HG03108 (cell line): ENCODE data around the gene MTMR1.

Experiments used
- ATAC-seq: cut with Tn5 transposase; IDR thresholded peaks from one replicate; pipeline ENCODE4 v1.9.1; 2021; ENCODE audit warnings: moderate library complexity; ENCODE audit not compliant: unreplicated experiment

MTMR1 gene

GRCh38 chrX:150696331-150696730 is 3.1 kb downstream of the MTMR1 start:
- ATAC-seq = no peak

DNA sequence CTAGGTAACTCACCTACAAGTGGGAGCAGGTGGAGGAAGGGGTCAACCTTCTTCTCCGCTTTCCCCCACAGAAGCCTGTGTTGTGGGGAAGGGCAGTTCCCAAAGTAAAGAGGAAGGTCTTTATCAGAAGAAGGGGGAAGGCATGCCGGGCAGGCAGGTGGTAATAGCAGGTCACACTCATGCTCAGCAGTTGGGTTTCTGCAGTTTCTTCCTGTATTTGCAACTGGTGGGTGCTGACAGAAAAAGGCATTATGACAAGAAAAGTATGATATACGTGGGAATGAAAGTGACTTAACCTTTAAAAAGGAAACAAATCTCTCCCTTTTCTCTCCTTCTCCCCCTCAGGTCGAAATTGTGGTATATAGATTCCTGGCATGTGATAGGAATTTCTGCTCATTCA is 3.7 kb downstream of the MTMR1 start:
- no peak for ATAC-seq

DNA sequence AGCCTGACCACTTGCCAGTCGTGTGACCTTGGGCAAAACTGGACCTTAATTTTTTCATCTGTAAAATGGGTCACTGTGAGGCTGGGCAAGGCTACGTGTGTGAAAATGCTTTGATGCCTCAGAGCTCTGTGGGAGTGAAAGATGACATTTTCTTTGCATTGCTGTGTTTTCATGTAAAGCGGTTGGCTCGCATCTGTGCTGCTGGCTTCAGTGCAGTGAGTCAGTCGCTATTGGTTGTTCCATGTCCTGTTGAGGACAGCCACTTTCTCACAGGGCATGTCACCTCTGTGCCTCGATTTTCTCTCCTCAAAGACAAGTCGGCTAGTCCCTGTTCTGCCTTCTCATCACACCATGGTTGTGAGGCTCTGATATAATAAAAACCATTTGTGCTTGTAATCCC is 4.4 kb downstream of the MTMR1 start:
- no peak for ATAC-seq

GRCh38 chrX:150698981-150699380 is 5.8 kb downstream of the MTMR1 start:
- ATAC-seq = no peak

GRCh38 chrX:150700107-150700506 is 6.9 kb downstream of the MTMR1 start:
- ATAC-seq = no peak

DNA sequence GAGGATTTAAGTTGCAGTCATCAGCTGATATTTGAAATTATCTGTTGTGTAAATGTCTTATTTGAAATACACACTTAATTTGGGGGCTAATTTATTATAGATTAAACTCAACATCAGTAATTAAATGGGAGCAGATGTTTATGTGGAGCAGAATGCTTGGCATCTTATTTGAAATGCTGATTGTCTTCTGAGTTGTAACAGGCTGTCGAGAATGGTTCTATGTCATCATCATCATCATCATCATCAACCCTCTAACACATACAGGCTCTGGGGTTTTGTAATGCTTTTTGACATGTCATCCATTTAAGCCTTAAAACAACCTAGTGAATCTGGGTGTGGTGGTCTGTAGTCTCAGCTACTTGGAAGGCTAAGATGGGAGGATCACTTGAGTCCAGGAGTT is 8.2 kb downstream of the MTMR1 start:
- no peak for ATAC-seq

- no peak for ATAC-seq
These were observed 9.9 kb downstream of the MTMR1 start for GRCh38 chrX:150702966-150703694.

DNA sequence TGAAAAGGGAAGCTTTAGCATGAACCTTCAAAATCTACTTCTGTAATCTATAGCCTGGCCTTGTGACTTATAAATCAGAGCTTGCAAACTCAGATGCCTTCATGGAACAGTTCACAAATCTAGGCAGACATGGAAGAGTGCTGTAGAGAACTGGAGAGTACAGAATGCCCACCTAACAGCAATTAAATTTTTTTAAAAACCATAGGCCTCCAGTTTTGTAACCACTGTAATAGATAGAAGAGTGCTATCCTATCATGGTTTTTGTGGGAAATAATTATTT is 10.4 kb downstream of the MTMR1 start:
- no peak for ATAC-seq

GRCh38 chrX:150704030-150704613 is 10.9 kb downstream of the MTMR1 start:
- ATAC-seq = no peak

GRCh38 chrX:150712619-150713018 is 19.4 kb downstream of the MTMR1 start:
- no peak for ATAC-seq

- ATAC-seq = no peak
These were observed 22.0 kb downstream of the MTMR1 start for GRCh38 chrX:150715184-150715583.

DNA sequence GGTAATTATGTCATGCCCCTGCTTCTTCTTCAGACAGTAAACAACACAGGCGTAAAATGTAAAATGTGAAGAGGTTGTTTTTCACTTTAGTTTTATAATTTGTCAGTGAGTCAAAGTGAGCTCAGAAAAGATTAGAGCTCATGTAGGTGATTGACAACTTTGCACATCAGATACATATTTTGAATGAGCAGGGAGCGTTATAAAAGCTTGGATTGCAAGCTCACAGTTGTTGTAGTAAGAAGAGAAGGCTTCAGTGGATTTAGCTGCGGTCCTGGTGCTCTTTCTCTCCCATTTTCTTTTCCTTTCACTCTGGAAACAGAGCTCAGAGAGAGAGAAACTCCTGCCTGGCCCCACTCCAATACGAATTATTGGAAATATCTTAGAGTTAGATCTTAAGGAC is 26.4 kb downstream of the MTMR1 start:
- no peak for ATAC-seq

GRCh38 chrX:150729956-150730355 is 36.8 kb downstream of the MTMR1 start:
- ATAC-seq = no peak

DNA sequence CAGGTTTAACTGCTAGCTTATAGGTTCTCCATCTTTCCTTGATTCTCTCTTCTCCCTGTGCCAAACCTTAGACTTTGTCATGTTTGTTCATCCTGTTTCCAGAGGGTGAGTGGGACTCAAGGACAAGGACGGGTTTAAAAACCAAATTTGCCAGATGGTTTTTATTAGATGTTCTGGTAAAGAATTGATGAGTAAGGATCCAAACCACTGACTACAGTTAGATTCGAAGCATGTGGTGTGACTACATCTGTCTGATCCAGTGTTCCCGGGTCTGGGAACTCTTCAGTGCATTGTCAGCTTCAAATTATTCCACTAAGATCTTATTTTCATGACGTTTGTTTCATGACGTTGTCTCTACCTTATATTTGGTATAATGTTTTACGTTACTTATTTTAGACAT is 37.5 kb downstream of the MTMR1 start:
- no peak for ATAC-seq

DNA sequence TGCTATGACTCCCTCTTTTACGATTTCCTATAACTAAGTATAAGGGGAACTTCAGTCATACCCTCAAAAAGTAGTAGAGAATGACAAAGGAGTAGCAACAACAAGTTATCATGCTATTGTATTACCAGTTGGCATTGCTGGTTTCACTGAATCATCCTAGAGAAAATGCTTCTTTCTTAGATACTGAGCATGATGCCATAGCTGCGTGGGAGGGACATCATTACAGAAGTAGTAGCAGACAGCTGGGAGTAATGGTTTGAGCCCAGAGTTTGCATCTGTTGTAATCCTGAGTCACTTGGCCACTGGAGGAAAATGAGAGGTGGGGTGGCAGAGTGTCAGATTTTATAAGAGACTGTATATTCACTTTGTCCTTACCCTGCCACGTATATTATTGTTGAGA is 38.6 kb downstream of the MTMR1 start:
- no peak for ATAC-seq

DNA sequence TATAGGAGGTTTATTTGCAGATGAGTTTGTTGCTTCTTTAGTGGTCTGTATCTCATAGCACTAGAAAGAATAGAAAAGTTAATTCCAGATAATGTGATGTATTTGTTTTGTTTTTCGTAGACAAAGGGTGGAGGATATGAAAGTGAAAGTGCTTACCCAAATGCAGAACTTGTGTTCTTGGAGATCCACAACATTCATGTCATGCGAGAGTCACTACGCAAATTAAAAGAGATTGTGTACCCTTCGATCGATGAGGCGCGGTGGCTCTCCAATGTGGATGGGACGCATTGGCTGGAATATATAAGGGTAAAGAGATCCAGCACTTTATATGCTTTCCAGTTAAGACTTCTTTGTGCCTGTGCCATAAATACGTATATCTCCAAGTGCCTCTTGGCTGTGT is 43.3 kb downstream of the MTMR1 start:
- no peak for ATAC-seq

DNA sequence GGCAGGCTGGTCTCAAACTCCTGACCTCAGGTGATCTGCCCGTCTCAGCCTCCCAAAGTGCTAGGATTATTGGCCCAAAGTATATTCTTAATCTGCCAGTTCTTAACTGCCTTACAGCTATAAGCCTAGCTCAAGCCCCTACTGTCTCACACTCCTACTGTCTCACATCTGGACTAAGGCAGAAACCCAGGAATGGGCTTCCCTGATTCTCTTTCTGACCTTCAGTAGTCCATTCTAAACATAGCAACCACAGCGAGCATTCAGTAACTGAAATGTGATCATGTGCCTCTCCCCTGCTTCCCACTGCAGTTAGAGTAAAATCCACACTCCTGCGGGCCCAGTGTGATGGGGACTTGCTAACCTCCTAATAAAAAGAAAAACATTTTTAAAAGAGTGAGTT is 58.9 kb downstream of the MTMR1 start:
- ATAC-seq = no peak

DNA sequence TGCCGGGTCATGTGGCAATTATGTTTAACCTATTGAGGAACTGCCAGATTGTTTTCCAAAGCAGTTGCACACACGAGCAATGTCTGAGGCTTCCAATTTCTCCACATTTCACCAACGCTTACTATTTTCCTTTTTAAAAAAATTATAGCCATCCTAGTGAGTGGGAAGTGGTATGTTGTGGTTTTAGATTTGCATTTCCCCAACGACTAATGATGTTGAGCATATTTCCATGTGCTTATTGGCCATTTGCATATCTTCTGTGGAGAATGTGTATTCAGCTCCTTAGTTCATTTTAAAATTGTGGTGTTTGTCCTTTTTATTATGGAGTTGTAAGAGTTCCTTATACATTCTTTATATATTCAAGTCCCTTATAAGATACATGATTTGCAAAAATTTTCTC is 60.2 kb downstream of the MTMR1 start:
- ATAC-seq = no peak

- ATAC-seq = no peak
These were observed 60.8 kb downstream of the MTMR1 start for GRCh38 chrX:150753968-150754367.

GRCh38 chrX:150757371-150757770 is 64.2 kb downstream of the MTMR1 start:
- ATAC-seq = no peak

DNA sequence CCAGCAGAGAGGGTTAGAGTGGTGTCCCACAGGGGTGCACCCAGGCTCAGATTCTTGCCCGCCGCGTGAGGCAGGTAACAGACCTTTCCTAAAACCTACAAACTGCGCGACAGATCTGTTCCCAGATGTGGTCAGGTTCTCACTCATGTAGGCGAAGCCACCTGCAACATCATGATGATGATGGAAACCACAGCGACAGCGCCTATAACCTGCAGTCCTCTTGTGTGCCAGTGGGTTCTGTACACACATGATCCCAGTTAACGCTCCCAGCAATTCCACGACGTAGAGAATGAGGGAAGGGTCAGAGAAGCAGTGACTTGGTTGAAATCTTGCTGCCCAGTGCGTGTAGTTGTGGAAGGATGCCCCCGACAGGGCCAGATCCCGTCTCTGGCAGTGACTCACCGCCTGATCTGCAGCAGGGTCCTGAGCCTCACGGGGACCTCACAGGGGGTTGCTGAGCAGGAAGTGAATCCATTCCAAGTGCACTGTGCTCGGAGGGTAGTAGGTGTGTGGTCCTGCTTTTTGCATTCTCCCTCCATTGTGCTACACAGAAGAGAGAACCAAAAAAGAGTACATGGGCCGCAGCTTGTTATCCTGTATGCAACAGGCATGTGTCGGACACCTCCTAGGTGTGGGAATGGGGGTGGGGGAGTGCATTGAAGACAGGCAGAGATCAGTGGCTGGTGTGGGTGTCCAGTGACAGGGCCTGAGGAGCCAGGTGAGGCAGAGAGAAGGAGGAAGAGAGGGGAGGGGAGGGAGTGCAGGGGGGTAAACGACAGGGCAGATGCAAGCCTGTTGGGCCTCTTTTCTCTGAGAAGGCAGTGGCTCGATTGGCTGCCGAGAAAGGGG is 66.6 kb downstream of the MTMR1 start:
- ATAC-seq = no peak

DNA sequence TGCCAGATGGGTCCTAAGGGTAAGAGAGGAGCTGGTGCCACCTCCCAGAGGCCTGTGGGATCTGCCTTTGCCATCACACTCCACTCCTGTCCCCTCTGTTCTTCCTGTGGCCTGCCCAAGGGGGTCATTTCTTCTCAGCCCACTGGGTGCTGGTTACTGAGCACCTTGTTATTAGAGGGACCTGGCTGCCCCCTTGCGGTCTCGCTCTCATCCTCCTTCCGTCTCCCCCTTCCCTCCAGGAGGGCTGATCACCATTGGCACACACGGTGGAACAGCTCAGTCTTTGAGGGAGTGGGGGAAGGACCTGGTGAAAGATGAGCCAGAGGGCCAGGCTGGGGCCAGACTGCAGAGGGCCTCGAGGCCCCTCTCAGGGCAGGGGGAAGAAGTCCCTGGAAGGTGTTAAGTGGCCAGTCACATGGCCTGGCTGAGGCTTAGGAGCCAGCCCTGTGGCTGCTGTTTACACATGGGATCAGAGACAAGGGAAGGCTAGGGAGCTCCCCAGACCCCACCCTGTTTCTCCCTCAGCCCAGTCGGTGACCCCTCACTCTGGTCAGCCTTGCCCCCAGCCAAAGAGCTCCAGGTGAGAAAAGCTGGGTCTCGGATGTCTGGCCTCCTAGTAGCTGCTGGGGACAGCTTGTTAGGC is 68.1 kb downstream of the MTMR1 start:
- ATAC-seq = no peak
